Activated B cell treated with CpG ODN at 0.5 μM for 24 hours (primary cell): ENCODE data around the gene TNFSF9. TPM values are rescaled to one million over a fixed set of nuclear protein-coding genes. Genes with fewer than 3 reads are reported as not detected.
"Not testable (repeated sequence)": the region's sequence is repeated elsewhere in the genome, so short reads cannot be mapped to it uniquely, and the experiment has no call there.

Experiments
- ATAC-seq: fragments of 200-7000 bp; cut with Tn5 transposase; one replicate; pipeline ENCODE4 v1.10.0; 2021; ENCODE audit warnings: low read depth, mild to moderate bottlenecking, moderate library complexity
- CTCF ChIA-PET: fragments of 350-600 bp; sonication (Branson Sonifier 250); formaldehyde crosslinking; loops from one replicate; lab custom pipeline; 2021; ENCODE audit warnings: antibody characterized with exemption; lab: Charles Lee
- POLR2A ChIA-PET: fragments of 350-600 bp; sonication (Branson Sonifier 250); formaldehyde crosslinking; loops from one replicate; lab custom pipeline; 2021; ENCODE audit warnings: antibody characterized with exemption; lab: Charles Lee
- DNase-seq: peaks from one replicate; pipeline ENCODE4 v3.0.0; 2022
- H3K27ac Mint-ChIP-seq: one replicate; pipeline ENCODE4 v1.8.0; 2020; ENCODE audit warnings: mixed read lengths
- H3K27me3 Mint-ChIP-seq: one replicate; pipeline ENCODE4 v1.8.0; 2021; ENCODE audit warnings: mixed read lengths
- H3K36me3 Mint-ChIP-seq: one replicate; pipeline ENCODE4 v1.8.0; 2021; ENCODE audit warnings: low read depth, mixed read lengths
- H3K4me1 Mint-ChIP-seq: one replicate; pipeline ENCODE4 v1.8.0; 2021; ENCODE audit warnings: mixed read lengths
- H3K4me3 Mint-ChIP-seq: one replicate; pipeline ENCODE4 v1.8.0; 2020; ENCODE audit warnings: mild to moderate bottlenecking, mixed read lengths
- H3K9me3 Mint-ChIP-seq: one replicate; pipeline ENCODE4 v1.8.0; 2020; ENCODE audit warnings: mixed read lengths
- intact Hi-C: fragments of 100-400 bp; cut with micrococcal nuclease; formaldehyde crosslinking; loops from one replicate; pipeline ENCODE4 v1.15.1; 2024
- total RNA-seq: library from RNA; stranded (reverse); gene quantifications from 2 replicates; pipeline ENCODE4 v1.2.3, GENCODE V29; 2022
- TF ChIP-seq, protein P1 (sequence below): fragments of 200-600 bp; IDR thresholded peaks from one replicate; pipeline ENCODE4 v1.8.0; 2022; ENCODE audit warnings: antibody characterized with exemption, mild to moderate bottlenecking

The TNFSF9 gene
- total RNA-seq, 1 donor from 2014 or later, result 7.1 TPM

DNA sequence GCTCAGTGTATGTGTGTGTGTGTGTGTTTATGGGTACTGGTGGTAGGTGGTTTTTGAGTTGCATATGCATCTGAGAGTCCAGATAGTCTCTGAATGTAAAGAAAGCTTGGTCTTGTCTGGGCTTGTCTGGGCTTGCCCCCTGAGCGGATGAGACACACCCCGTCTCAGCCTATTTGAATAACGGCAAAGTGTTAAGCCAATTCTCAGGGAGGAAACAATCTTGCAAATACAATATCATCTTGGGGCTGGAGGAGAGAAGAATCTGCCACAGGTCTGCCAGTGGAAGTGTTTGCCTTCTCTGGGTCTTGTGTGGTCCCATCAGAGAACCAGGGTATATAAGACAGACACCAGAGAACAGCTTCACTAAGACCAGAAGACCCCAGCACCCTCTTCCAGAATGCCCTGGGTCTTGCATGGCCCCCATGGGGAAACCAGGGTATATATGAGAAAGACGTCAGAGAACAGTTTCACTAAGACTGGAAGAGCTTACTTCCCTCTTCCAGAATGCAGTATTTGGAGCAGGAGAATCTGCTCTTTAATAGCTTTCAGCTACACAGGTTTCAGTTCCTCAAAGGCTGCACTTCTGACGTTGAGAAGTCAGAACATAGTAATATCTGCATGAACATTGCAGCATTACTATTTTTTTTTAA lies 46.8 kb downstream of the TNFSF9 start:
- TF ChIP-seq, protein P1, sequence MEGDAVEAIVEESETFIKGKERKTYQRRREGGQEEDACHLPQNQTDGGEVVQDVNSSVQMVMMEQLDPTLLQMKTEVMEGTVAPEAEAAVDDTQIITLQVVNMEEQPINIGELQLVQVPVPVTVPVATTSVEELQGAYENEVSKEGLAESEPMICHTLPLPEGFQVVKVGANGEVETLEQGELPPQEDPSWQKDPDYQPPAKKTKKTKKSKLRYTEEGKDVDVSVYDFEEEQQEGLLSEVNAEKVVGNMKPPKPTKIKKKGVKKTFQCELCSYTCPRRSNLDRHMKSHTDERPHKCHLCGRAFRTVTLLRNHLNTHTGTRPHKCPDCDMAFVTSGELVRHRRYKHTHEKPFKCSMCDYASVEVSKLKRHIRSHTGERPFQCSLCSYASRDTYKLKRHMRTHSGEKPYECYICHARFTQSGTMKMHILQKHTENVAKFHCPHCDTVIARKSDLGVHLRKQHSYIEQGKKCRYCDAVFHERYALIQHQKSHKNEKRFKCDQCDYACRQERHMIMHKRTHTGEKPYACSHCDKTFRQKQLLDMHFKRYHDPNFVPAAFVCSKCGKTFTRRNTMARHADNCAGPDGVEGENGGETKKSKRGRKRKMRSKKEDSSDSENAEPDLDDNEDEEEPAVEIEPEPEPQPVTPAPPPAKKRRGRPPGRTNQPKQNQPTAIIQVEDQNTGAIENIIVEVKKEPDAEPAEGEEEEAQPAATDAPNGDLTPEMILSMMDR, result no peak
- intact Hi-C loops, result loop anchor here (1.0 to 10.0 kb wide), 7 partner anchors 11 to 190 kb away; partner anchors contain the start of genes KHSRP and SH2D3A
- Mint-ChIP-seq H3K9me3 (no peaks in the 10 kb centered on the region), H3K4me3 (peak overlapping the region; percentile 68), H3K4me1 (peaks cover 6% of the 10 kb centered on the region), H3K27me3 (no peaks in the 10 kb centered on the region), H3K36me3 (no peaks in the 10 kb centered on the region), H3K27ac (no peak overlapping the region)
- ChIA-PET CTCF (interaction anchor here (0.9 to 1.1 kb wide), 4 partner anchors 15 to 286 kb away, joined by 3 to 5 read pairs (median 4); no protein-coding TSS in a partner anchor), POLR2A (interaction anchor here (0.6 to 2.0 kb wide), 25 partner anchors 10 to 1119 kb away, joined by 3 to 38 read pairs (median 7); partner anchors contain the start of genes CD70, GPR108, TNFSF9 and VAV1)
- DNase-seq (peak; percentile 54), ATAC-seq (peak; percentile 90)

DNA sequence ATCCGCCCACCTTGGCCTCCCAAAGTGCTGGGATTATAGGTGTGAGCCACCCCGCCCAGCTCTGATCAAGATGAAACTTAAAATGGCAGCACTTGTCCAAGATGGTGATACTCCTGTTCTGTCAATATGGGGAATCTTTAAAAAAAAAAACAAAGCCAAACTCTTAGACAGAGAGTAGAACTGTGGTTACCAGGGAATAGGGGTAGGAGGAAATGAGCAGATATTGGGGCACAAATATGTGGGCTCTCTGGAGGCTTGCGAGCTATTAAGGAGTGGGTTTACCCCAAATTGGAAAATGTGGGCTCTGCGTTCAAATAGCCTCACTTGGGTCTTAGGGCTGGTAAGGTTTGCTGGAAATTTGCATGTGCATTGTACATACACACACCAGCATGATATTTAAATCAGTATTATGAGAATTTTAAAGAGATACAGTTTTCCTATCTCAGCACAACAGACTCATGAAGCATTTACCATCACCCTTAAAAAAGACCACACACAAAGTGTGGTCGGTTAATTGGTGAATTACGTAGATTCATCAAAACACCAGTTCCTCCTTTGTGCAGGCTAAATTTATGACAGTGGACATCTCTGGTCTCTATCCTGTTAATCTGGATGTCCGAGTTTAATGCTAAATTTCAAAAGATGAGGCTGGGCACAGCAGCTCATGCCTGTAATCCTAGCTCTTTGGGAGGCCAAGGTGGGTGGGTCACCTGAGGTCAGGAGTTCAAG lies 48.8 kb downstream of the TNFSF9 start:
- no peaks in the 10 kb centered on the region for H3K27me3 Mint-ChIP-seq

DNA sequence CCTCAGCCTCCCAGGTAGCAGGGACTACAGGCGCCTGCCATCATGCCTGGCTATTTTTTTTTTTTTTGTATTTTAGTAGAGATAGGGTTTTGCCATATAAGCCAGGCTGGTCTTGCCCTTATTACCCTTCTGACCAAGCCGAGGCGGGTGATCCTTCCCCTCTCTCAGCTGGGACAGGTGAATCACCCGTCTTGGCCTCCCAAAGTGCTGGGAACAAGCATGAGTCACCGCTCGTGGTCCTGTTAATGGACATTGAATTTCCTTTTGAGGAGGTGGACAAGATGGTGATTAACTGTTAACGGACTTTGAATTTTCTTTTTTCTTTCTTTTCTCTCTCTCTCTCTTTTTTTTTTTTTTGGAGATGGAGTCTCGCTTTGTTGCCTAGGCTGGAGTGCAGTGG lies 49.5 kb downstream of the TNFSF9 start:
- Mint-ChIP-seq H3K4me3 (no peak overlapping the region), H3K27me3 (no peaks in the 10 kb centered on the region), H3K27ac (no peak overlapping the region), H3K36me3 (peaks cover 8% of the 10 kb centered on the region), H3K4me1 (peaks cover 6% of the 10 kb centered on the region), H3K9me3 (no peaks in the 10 kb centered on the region)
- DNase-seq (no peak), ATAC-seq (no peak)
- ChIA-PET CTCF (no interaction called here), POLR2A (interaction anchor here (1.7 kb wide), 1 partner anchor 10 kb away, joined by 6 read pairs; no protein-coding TSS in a partner anchor)
- intact Hi-C loops, result no loop called here
- TF ChIP-seq, protein P1, result no peak

More for the DNA sequence above, 48.8 kb downstream of the TNFSF9 start:
- H3K4me3 Mint-ChIP-seq, result no peak overlapping the region
- ATAC-seq, result no peak
- intact Hi-C loops, result loop anchor here (5.0 to 10.0 kb wide), 2 partner anchors 155 to 188 kb away; partner anchors contain the start of genes KHSRP and SH2D3A
- peaks cover 6% of the 10 kb centered on the region for H3K4me1 Mint-ChIP-seq
- ChIA-PET CTCF (interaction anchor here (1.1 kb wide), 1 partner anchor 284 kb away, joined by 3 read pairs; no protein-coding TSS in a partner anchor), POLR2A (interaction anchor here (0.6 to 1.7 kb wide), 4 partner anchors 11 to 121 kb away, joined by 3 to 7 read pairs (median 5); no protein-coding TSS in a partner anchor)
- TF ChIP-seq, protein P1, result no peak
- no peak for DNase-seq
- H3K27ac Mint-ChIP-seq, result no peak overlapping the region
- peaks cover 4% of the 10 kb centered on the region for H3K36me3 Mint-ChIP-seq
- H3K9me3 Mint-ChIP-seq, result no peaks in the 10 kb centered on the region

DNA sequence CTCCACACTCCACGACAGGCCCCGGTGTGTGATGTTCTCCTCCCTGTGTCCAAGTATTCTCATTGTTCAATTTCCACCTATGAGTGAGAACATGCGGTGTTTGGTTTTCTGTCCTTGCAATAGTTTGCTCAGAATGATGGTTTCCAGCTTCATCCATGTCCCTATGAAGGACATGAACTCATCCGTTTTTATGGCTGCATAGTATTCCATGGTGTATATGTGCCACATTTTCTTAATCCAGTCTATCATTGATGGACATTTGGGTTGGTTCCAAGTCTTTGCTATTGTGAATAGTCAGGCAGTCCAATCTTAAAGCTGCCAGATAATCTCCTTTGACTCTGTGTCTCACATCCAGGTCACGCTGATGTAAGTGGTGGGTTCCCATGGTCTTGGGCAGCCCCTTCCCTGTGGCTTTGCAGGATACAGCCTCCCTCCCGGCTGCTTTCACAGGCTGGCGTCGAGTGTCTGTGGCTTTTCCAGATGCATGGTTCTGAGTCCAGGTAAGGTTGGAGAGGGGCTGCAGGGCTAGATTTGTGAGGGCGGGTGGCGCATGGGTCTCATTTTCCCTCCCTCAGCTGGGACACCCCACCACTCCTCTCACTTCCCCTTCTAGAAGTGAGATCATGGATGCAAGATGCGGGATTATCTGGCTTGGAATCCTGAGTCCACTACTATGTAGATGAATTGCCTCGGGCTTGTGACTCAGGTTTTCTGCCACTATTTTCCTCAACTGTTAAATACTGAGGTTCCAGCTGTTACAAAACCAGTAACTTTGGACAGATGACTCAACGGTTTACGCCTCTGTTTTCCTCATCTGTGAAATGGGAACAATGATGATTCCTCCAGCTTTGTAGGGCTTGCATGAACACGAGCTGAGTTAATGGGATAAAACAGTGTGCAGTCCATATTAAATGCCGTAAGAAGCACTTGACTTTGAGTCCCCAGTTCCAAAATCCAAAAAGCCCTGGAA lies 52.0 kb downstream of the TNFSF9 start:
- intact Hi-C loops, DNase-seq, H3K4me3 Mint-ChIP-seq, H3K27ac Mint-ChIP-seq, ATAC-seq, H3K27me3 Mint-ChIP-seq, CTCF ChIA-PET, H3K9me3 Mint-ChIP-seq: not testable (repeated sequence)
- H3K4me1 Mint-ChIP-seq, result peaks cover 23% of the 10 kb centered on the region
- H3K36me3 Mint-ChIP-seq, result peaks cover 16% of the 10 kb centered on the region
- POLR2A ChIA-PET, result interaction anchor here (0.7 kb wide), 1 partner anchor 42 kb away, joined by 5 read pairs; no protein-coding TSS in a partner anchor

Other genes starting within 250 kb of the TNFSF9 start
- gene ACER1, start 197.4 kb upstream of the TNFSF9 start, total RNA-seq, result not detected in 2 replicates
- 60.6 and 68.2 TPM in 2 replicates for gene CLPP, start 169.5 kb upstream of the TNFSF9 start, total RNA-seq
- gene ALKBH7, start 158.2 kb upstream of the TNFSF9 start, total RNA-seq, result 48.4 and 52.9 TPM in 2 replicates
- gene PSPN, start 155.1 kb upstream of the TNFSF9 start, total RNA-seq, result 2.1 and 2.4 TPM in 2 replicates
- 67.6 and 68.1 TPM in 2 replicates for gene GTF2F1, start 137.9 kb upstream of the TNFSF9 start, total RNA-seq
- gene KHSRP, start 106.2 kb upstream of the TNFSF9 start, total RNA-seq, result 251 and 281 TPM in 2 replicates
- 0.40 and 0.69 TPM in 2 replicates for gene SLC25A41, start 97.3 kb upstream of the TNFSF9 start, total RNA-seq
- gene SLC25A23, start 71.2 kb upstream of the TNFSF9 start, total RNA-seq, result 50.1 and 50.4 TPM in 2 replicates
- 8.4 and 8.6 TPM in 2 replicates for gene CRB3, start 66.8 kb upstream of the TNFSF9 start, total RNA-seq
- 90.0 and 95.1 TPM in 2 replicates for gene DENND1C, start 49.2 kb upstream of the TNFSF9 start, total RNA-seq
- gene TUBB4A, start 28.7 kb upstream of the TNFSF9 start, total RNA-seq, result 13.2 and 16.8 TPM in 2 replicates
- gene CD70, start 60.1 kb downstream of the TNFSF9 start, total RNA-seq, result 29.3 and 29.7 TPM in 2 replicates
- 0.64 and 0.73 TPM in 2 replicates for gene TNFSF14, start 139.1 kb downstream of the TNFSF9 start, total RNA-seq
- 0.44 and 0.53 TPM in 2 replicates for gene C3, start 189.6 kb downstream of the TNFSF9 start, total RNA-seq
- gene GPR108, start 206.6 kb downstream of the TNFSF9 start, total RNA-seq, result 53.5 and 55.6 TPM in 2 replicates
- 94.7 and 101 TPM in 2 replicates for gene TRIP10, start 208.7 kb downstream of the TNFSF9 start, total RNA-seq
- 18.7 and 22.6 TPM in 2 replicates for gene SH2D3A, start 236.4 kb downstream of the TNFSF9 start, total RNA-seq
- gene VAV1, start 241.7 kb downstream of the TNFSF9 start, total RNA-seq, result 105 and 121 TPM in 2 replicates